Measurements from ENCODE around the gene RAD1. TPM values are rescaled to one million over a fixed set of nuclear protein-coding genes. Genes with fewer than 3 reads are reported as not detected.

Gene RAD1
- total RNA-seq, 4 donors from 2014 or later = 5.1 to 36.2 (median 25.0) TPM

DNA sequence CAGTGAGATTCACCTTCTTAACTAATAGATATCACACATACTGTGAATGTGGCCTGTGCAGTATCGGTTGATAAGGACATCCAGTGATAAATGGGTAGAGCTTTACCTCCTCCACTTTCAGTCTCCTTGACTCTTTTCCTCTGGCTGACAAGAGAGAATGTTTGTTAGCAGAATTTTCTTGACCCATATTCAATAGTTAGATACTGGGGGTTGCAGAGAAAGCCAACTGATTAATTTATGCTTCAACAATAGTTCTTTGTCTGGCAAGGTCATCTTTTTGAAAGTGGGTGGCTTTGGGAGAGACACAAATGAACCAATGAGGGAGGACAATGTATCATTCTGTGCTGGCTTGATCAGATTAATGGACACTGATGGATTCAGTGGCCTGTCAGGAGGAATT is 46.0 kb downstream of the RAD1 start:
- Histone ChIP-seq H3K36me3 (no peaks in the 10 kb centered on the region), H3K4me1 (no peaks in the 10 kb centered on the region), H3K9me3 (no peaks in the 10 kb centered on the region), H3K27ac (no peak overlapping the region), H3K4me3 (no peak overlapping the region), H3K27me3 (no peaks in the 10 kb centered on the region)
- TF ChIP-seq, protein P1, sequence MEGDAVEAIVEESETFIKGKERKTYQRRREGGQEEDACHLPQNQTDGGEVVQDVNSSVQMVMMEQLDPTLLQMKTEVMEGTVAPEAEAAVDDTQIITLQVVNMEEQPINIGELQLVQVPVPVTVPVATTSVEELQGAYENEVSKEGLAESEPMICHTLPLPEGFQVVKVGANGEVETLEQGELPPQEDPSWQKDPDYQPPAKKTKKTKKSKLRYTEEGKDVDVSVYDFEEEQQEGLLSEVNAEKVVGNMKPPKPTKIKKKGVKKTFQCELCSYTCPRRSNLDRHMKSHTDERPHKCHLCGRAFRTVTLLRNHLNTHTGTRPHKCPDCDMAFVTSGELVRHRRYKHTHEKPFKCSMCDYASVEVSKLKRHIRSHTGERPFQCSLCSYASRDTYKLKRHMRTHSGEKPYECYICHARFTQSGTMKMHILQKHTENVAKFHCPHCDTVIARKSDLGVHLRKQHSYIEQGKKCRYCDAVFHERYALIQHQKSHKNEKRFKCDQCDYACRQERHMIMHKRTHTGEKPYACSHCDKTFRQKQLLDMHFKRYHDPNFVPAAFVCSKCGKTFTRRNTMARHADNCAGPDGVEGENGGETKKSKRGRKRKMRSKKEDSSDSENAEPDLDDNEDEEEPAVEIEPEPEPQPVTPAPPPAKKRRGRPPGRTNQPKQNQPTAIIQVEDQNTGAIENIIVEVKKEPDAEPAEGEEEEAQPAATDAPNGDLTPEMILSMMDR (IDR thresholded peaks at IDR 0.05) = no peak
- TF ChIP-seq POLR2A (IDR thresholded peaks at IDR 0.05) = no peak
- intact Hi-C loops (cut with DNase I; ENCODE audit: low total_unique reads) = no loop called here
- no peak for DNase-seq

DNA sequence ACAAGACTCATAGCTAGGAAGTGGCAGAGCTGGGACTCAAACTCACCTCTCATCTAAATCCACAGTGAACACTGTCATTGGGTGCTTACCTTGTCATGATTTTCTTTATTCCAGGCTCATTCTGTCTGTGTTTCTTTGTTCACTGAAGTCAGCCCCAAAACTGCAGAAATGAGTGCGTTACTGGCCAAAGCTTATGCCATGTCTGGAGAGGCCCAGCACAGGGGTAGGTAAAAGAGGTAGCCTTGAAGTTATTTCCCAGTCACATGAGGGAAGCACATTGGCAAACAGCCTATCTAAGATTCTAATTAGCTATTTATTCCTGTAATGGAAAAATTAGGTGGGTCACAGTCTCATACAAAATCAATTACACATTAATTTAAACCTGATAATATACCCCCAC is 46.5 kb downstream of the RAD1 start:
- Histone ChIP-seq H3K4me1 (no peaks in the 10 kb centered on the region), H3K4me3 (no peak overlapping the region), H3K27ac (no peak overlapping the region), H3K27me3 (no peaks in the 10 kb centered on the region), H3K9me3 (no peaks in the 10 kb centered on the region), H3K36me3 (no peaks in the 10 kb centered on the region)
- intact Hi-C loops (cut with DNase I; ENCODE audit: low total_unique reads) = no loop called here
- no peak for DNase-seq
- TF ChIP-seq, protein P1 (IDR thresholded peaks at IDR 0.05) = no peak
- TF ChIP-seq POLR2A (IDR thresholded peaks at IDR 0.05) = no peak

DNA sequence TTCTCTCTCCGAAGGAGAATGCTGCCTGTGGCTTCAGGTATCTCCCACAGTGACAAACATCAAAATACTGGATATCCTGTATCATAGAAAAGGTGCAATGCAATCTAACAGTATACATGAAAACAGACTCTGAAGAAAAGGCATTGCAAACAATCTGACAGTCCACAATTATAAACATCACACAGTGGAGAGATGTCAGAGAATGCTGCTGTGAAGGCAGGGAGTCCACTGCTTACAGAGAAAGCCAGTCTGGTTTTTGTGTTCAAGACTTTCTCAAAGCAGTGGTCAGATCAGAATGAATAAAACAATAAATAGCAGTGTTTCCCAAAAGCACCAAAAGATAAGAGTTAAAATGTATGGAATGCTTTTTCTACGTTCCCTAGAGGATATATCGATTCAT is 47.6 kb downstream of the RAD1 start:
- no peaks in the 10 kb centered on the region for H3K4me1 ChIP-seq
- no peaks in the 10 kb centered on the region for H3K36me3 ChIP-seq
- no peak overlapping the region for H3K4me3 ChIP-seq
- H3K27me3 ChIP-seq = no peaks in the 10 kb centered on the region
- TF ChIP-seq, protein P1 (IDR thresholded peaks at IDR 0.05) = no peak
- no peak for TF ChIP-seq POLR2A (IDR thresholded peaks at IDR 0.05)
- no peak overlapping the region for H3K27ac ChIP-seq
- no peak for DNase-seq
- intact Hi-C loops (cut with DNase I; ENCODE audit: low total_unique reads) = no loop called here
- H3K9me3 ChIP-seq = no peaks in the 10 kb centered on the region

GRCh38 chr5:34866989-34867471 is 48.3 kb downstream of the RAD1 start:
- H3K27me3 ChIP-seq = no peaks in the 10 kb centered on the region
- H3K4me3 ChIP-seq = no peak overlapping the region
- H3K9me3 ChIP-seq = no peaks in the 10 kb centered on the region
- no peaks in the 10 kb centered on the region for H3K4me1 ChIP-seq
- intact Hi-C loops (cut with DNase I; ENCODE audit: low total_unique reads) = no loop called here
- DNase-seq = peak in 1 of 2 donors; percentile 20
- TF ChIP-seq, protein P1 (IDR thresholded peaks at IDR 0.05) = no peak
- no peak for TF ChIP-seq POLR2A (IDR thresholded peaks at IDR 0.05)
- no peaks in the 10 kb centered on the region for H3K36me3 ChIP-seq
- H3K27ac ChIP-seq = no peak overlapping the region

- intact Hi-C loops (cut with DNase I; ENCODE audit: low total_unique reads) = no loop called here
- no peaks in the 10 kb centered on the region for H3K27me3 ChIP-seq
- no peak for DNase-seq
- H3K9me3 ChIP-seq = no peaks in the 10 kb centered on the region
- H3K4me1 ChIP-seq = no peaks in the 10 kb centered on the region
- H3K4me3 ChIP-seq = no peak overlapping the region
- TF ChIP-seq, protein P1 (IDR thresholded peaks at IDR 0.05) = no peak
- TF ChIP-seq POLR2A (IDR thresholded peaks at IDR 0.05) = no peak
- H3K36me3 ChIP-seq = no peaks in the 10 kb centered on the region
- H3K27ac ChIP-seq = no peak overlapping the region
These were observed 50.2 kb downstream of the RAD1 start for GRCh38 chr5:34865091-34865490.
